ELR (cell line): ENCODE data around the gene FFAR2.

Source experiments
- DNase-seq: peaks from one replicate; pipeline ENCODE4 v3.0.0-alpha.2; 2015; ENCODE audit warnings: low read depth

The FFAR2 gene

DNA sequence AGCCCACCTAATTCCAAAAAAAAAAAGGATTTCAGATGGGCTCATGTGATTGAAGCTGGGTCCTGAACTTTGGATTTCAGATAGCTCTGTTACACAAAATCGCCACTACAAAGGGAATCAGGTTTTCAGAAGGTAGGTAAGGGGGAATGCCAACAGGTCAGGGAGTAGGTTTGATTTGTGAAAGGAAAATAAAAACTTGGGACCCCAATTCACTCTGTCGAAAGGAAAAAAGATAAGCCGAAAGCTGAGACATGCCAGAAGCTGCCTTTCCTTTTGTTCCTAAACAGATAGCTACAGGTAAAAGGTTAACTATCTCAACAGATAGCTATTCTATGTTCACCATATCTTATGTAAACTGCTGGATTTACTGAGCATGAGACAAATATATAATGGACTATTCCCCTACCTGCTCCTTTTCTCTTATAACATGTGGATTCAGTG, 38.2 kb downstream of the FFAR2 start:
- no peak for DNase-seq

- DNase-seq, result no peak
Observed at GRCh38 chr19:35487656-35488182, 39.7 kb downstream of the FFAR2 start.

DNA sequence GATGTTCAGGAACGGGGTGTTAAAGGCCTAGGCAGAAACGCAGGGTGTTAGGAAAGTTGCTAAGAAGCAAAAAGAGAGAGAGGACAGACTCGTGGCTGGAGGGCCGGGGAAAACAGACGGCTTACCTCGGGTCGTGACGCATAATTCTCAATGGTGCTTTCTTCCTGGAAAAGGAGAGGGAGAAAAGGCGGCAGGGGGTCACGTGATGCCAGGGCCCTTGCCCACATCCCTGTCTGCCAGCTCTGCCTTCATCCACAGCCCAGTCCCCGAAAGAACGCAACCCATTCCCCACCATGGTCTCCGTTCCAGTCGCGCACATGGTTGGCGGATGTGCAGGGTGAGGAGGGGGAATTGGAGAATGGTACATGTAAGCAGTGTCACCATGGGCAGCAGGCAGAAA, 40.6 kb downstream of the FFAR2 start:
- no peak for DNase-seq

DNA sequence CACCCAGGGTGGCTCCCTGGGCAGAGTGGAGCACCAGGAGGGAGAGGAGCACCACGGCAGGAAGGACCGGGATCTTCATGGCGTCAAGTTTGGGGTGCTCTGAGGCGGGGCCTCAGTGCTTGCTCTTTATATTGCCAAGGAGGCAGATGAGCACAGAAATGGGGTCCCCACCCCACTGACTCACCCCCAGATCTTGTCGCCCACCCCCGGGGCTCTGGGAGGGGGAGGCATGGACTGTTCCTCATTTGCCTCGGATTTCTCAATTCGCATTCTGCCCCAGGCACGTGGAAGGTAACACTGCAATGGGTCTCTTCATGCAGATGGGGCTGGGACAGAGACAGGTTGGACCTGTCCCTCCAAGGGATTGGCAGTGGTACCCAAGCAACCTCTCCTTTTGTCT, 42.3 kb downstream of the FFAR2 start, which contains the start of gene KRTDAP:
KRTDAP (minus strand) TSS at position 101 of the 400 bp plus-strand sequence; CDS start at position 79, 22 bp downstream.
- no peak for DNase-seq

DNA sequence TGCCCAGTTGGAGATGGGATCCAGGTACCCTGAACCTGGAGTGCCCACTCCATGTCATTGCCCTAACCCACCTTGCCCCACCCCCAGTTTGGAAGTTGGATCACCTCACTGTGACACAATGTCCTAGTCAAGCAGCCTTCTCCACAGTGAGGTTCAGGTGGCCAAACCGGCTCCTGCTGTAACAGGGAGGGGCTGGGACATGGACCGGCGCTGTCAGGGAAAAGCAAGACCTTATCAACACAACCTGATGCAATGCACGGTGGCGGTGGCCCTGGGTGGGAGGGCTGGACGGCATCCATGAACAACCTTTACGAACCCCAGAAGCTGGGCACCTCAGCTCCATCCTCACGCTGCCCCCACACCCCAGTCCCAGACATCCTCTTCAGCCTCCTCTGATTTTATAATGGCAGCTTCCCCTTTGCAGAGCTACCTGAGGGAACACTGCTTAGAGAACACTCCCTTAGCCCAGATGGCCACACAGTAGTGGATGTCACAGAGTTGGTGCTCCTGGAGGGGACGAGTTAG, 43.8 kb downstream of the FFAR2 start:
- no peak for DNase-seq

DNA sequence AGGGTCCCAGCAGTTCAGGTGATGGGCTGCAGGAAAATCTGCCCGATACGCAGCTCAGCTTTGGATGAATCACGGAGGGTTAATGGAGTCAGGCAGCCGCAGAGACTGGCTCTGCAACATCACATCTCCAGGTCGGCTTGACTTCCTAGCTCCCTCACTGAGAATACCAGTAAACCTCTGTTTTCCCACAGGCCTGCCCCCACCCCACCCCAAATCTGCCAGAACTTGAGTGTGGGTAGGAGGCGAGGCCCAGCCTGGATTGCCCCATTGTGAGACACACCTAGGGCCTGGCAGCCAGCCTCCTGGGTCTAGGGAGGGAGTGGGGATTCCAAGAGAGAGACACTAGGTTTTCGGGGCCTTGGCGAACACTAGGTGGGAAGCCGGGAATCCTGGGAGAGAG, 45.9 kb downstream of the FFAR2 start:
- no peak for DNase-seq

GRCh38 chr19:35495107-35496064, 47.3 kb downstream of the FFAR2 start:
- peak; percentile 72 for DNase-seq

- DNase-seq, result no peak
Observed at GRCh38 chr19:35497406-35497805, 49.3 kb downstream of the FFAR2 start.

DNA sequence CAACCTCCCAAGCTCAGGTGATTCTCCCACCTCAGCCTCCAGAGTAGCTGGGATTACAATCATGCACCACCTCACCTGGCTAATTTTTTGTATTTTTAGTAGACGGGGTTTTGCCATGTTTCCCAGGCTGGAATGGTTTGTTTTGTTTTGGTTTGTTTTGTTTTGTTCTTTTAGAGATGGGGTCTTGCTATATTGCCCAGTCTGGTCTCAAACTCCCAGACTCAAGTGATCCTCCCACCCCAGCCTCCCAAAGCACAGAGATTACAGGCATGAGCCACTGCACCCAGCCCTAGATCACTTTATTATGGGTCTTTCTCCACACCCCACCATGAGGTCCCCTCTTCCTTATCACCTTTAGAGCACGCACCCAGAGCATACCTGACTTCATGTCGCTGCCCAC, 50.2 kb downstream of the FFAR2 start:
- DNase-seq, result no peak

DNA sequence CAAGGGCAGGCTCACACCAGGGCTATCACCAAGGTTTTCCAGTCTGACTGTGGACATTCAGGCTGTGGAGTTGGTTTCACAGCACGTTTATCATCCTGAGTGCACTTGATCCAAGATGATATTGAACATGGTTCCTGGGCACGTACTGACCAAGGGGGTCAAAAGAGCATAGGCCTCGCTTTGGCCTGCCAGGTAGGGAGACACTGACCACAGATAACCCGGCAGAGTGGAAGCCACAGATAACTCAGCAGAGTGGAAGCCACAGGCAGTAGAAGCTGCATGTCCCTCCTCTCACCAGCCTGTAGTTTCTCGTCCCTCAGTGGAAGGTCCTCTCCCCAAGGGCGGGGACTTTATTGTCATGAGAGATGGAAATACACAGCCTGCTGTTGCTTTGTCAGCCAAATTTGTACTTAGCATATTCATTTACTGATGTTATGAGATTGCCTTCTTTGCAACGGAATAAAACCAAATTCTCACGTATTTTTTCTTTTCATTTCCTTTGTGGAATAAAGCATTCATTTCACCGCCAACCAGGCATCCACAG, 51.0 kb downstream of the FFAR2 start:
- no peak for DNase-seq

DNA sequence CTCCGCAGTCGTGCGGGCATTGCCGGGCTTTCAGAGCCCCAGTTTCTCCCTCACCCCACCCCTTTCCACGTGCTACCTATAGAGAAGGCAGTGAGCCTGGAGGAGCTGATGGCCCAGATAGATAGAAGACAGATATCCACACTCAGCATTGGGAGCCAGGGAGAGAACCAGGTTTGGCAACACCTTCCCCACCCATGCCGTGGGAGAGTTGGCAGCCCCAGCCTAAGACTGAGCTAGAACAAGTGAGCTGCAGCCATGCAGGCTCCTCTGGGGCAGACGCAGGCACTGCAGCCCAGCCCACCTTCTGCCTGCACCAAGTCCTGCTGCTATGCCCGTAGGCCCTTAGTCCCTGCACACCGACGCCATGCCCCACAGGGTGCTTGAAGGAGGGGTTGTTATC, 52.6 kb downstream of the FFAR2 start:
- DNase-seq, result no peak
